Hepatocyte (in vitro differentiated cells): ENCODE measurements around the gene FABP3. TPM values are rescaled to one million over a fixed set of nuclear protein-coding genes. Genes with fewer than 3 reads are reported as not detected.

Experiments
- DNase-seq: peaks from one replicate; pipeline ENCODE4 v3.0.0-alpha.2; 2016; ENCODE audit warnings: low spot score
- H2AFZ ChIP-seq: fragments of 200-600 bp; sonication (generic); 2 replicates; pipeline ENCODE4 v1.6.0; 2016; ENCODE audit warnings: antibody characterized with exemption, mild to moderate bottlenecking
- H3K27ac ChIP-seq: fragments of 200-600 bp; sonication (generic); 2 replicates; pipeline ENCODE4 v1.5.1; 2016; ENCODE audit warnings: mild to moderate bottlenecking
- H3K27me3 ChIP-seq: fragments of 200-600 bp; sonication (generic); 2 replicates; pipeline ENCODE4 v1.6.1; 2016
- H3K36me3 ChIP-seq: fragments of 200-600 bp; sonication (generic); replicated peaks from 2 replicates; pipeline ENCODE4 v1.5.1; 2016; ENCODE audit warnings: low read depth; ENCODE audit not compliant: insufficient read depth
- H3K4me1 ChIP-seq: fragments of 200-600 bp; sonication (generic); 2 replicates; pipeline ENCODE4 v1.5.1; 2016; ENCODE audit warnings: mild to moderate bottlenecking, moderate library complexity; ENCODE audit not compliant: insufficient read depth
- H3K4me2 ChIP-seq: fragments of 200-600 bp; sonication (generic); 2 replicates; pipeline ENCODE4 v1.6.0; 2016
- H3K4me3 ChIP-seq: fragments of 200-600 bp; sonication (generic); 2 replicates; pipeline ENCODE4 v1.5.1; 2016; ENCODE audit warnings: mild to moderate bottlenecking
- H3K79me2 ChIP-seq: fragments of 200-600 bp; sonication (generic); 2 replicates; pipeline ENCODE4 v1.6.0; 2017; ENCODE audit warnings: mild to moderate bottlenecking
- H3K9me2 ChIP-seq: fragments of 200-600 bp; sonication (generic); replicated peaks from 2 replicates; pipeline ENCODE4 v1.6.0; 2017; ENCODE audit warnings: mild to moderate bottlenecking; ENCODE audit not compliant: insufficient read depth
- H3K9me3 ChIP-seq: fragments of 200-600 bp; sonication (generic); 2 replicates; pipeline ENCODE4 v1.5.1; 2016; ENCODE audit warnings: low read depth, mild to moderate bottlenecking
- H4K20me1 ChIP-seq: fragments of 200-600 bp; sonication (generic); 2 replicates; pipeline ENCODE4 v1.6.0; 2016; ENCODE audit warnings: mild to moderate bottlenecking; ENCODE audit not compliant: insufficient read depth, poor library complexity, severe bottlenecking
- CTCF ChIP-seq: fragments of 200-600 bp; sonication (generic); IDR thresholded peaks from 2 replicates; pipeline ENCODE4 v1.5.1; 2016; ENCODE audit warnings: antibody characterized with exemption, mild to moderate bottlenecking; ENCODE audit not compliant: poor library complexity
- EZH2 ChIP-seq: fragments of 200-600 bp; sonication (generic); IDR thresholded peaks from 2 replicates; pipeline ENCODE4 v1.6.1; 2016; ENCODE audit warnings: antibody characterized with exemption, mild to moderate bottlenecking, borderline replicate concordance
- EZH2phosphoT487 ChIP-seq: fragments of 200-600 bp; sonication (generic); IDR thresholded peaks from one replicate; pipeline ENCODE4 v1.6.1; 2018; ENCODE audit warnings: antibody characterized with exemption, mild to moderate bottlenecking, low read depth, moderate library complexity; ENCODE audit not compliant: unreplicated experiment, severe bottlenecking
- WGBS: methylation state at CpG from one replicate; pipeline ENCODE4 v1.1.6; 2016; ENCODE audit warnings: low lambda C conversion rate; ENCODE audit errors: missing lambda C conversion rate; 5-methylcytosine and 5-hydroxymethylcytosine counted together
- polyA plus RNA-seq: library from polyadenylated mRNA; unstranded; fragments of >200 nt; fragmentation: Nextera tagmentation; extraction: Ambion mirVana; gene quantifications from 2 replicates; pipeline ENCODE4 v1.2.1, GENCODE V29; 2016
- total RNA-seq: library from RNA; depleted of rRNA; stranded (reverse); fragments of >200 nt; gene quantifications from 2 replicates; pipeline ENCODE4 v1.2.3, GENCODE V29; 2014

The FABP3 gene
- total and polyA plus RNA-seq, 2 experiments from 2014 or later = 39.1 to 50.1 TPM

- no peak overlapping the region for H3K4me3 ChIP-seq
- H3K4me1 ChIP-seq = peaks cover 7% of the 10 kb centered on the region
- no peak for DNase-seq
- H3K79me2 ChIP-seq = no peaks in the 10 kb centered on the region
- WGBS = 89% methylated on average over 3 of the region's 3 CpGs
- no peak for TF ChIP-seq CTCF
- TF ChIP-seq EZH2 = no peak
- TF ChIP-seq EZH2phosphoT487 = no peak
- H4K20me1 ChIP-seq = no peaks in the 10 kb centered on the region
- no peaks in the 10 kb centered on the region for H3K9me2 ChIP-seq
- H3K9me3 ChIP-seq = no peaks in the 10 kb centered on the region
- H3K27ac ChIP-seq = no peak overlapping the region
- no peak overlapping the region for H3K4me2 ChIP-seq
- no peaks in the 10 kb centered on the region for H3K36me3 ChIP-seq
- no peak overlapping the region for H2AFZ ChIP-seq
- H3K27me3 ChIP-seq = no peaks in the 10 kb centered on the region
Observed at GRCh38 chr1:31380181-31380580, 7.3 kb upstream of the FABP3 start.

GRCh38 chr1:31378001-31378400 lies 5.1 kb upstream of the FABP3 start:
- Histone ChIP-seq H3K4me3 (no peak overlapping the region), H3K4me2 (no peak overlapping the region), H3K4me1 (peaks cover 25% of the 10 kb centered on the region), H3K27me3 (no peaks in the 10 kb centered on the region), H3K27ac (peak overlapping the region; percentile 49), H3K36me3 (no peaks in the 10 kb centered on the region), H4K20me1 (no peaks in the 10 kb centered on the region), H3K9me3 (no peaks in the 10 kb centered on the region), H3K9me2 (no peaks in the 10 kb centered on the region), H3K79me2 (no peaks in the 10 kb centered on the region), H2AFZ (no peak overlapping the region)
- no peak for DNase-seq
- TF ChIP-seq EZH2 (no peak), CTCF (no peak), EZH2phosphoT487 (no peak)

- Histone ChIP-seq H3K9me2 (no peaks in the 10 kb centered on the region), H3K36me3 (no peaks in the 10 kb centered on the region), H2AFZ (no peak overlapping the region), H3K79me2 (no peaks in the 10 kb centered on the region), H3K4me2 (peak overlapping the region; percentile 22), H4K20me1 (no peaks in the 10 kb centered on the region), H3K27ac (peak overlapping the region; percentile 49), H3K4me1 (peaks cover 31% of the 10 kb centered on the region), H3K4me3 (no peak overlapping the region), H3K9me3 (no peaks in the 10 kb centered on the region), H3K27me3 (no peaks in the 10 kb centered on the region)
- no peak for DNase-seq
- WGBS = 93% methylated on average over 3 of the region's 3 CpGs
- TF ChIP-seq EZH2 (no peak), EZH2phosphoT487 (no peak), CTCF (no peak)
Observed at GRCh38 chr1:31377364-31377863, 4.5 kb upstream of the FABP3 start.
